Right hindlimb (tissue), 1 donor: ENCODE data around the gene HEATR3.

Source experiments
- DNase-seq: peaks from one replicate; pipeline ENCODE4 v3.0.0-alpha.2; 2018

HEATR3 gene

GRCh38 chr16:50058091-50058771 lies 7.5 kb upstream of the HEATR3 start:
- no peak for DNase-seq

- no peak for DNase-seq
Measured at GRCh38 chr16:50059111-50059510, 6.7 kb upstream of the HEATR3 start.

- no peak for DNase-seq
Measured at GRCh38 chr16:50059669-50060068, 6.1 kb upstream of the HEATR3 start.

GRCh38 chr16:50061326-50061725 lies 4.4 kb upstream of the HEATR3 start:
- no peak for DNase-seq

- DNase-seq, result no peak
Measured at GRCh38 chr16:50065241-50065623, 538 bp upstream of the HEATR3 start.

GRCh38 chr16:50066482-50067289 lies 916 bp downstream of the HEATR3 start:
- DNase-seq, result no peak

GRCh38 chr16:50067290-50067853 lies 1.6 kb downstream of the HEATR3 start:
- peak; percentile 47 for DNase-seq

- DNase-seq, result no peak
Measured at GRCh38 chr16:50068550-50068949, 2.8 kb downstream of the HEATR3 start.

GRCh38 chr16:50069060-50069459 lies 3.3 kb downstream of the HEATR3 start:
- no peak for DNase-seq

GRCh38 chr16:50071075-50071671 lies 5.4 kb downstream of the HEATR3 start:
- no peak for DNase-seq

GRCh38 chr16:50072730-50073129 lies 7.0 kb downstream of the HEATR3 start:
- no peak for DNase-seq

- no peak for DNase-seq
Measured at GRCh38 chr16:50079397-50080140, 13.8 kb downstream of the HEATR3 start.

GRCh38 chr16:50081428-50082018 lies 15.8 kb downstream of the HEATR3 start:
- no peak for DNase-seq

- no peak for DNase-seq
Measured at GRCh38 chr16:50083996-50084395, 18.2 kb downstream of the HEATR3 start.

- DNase-seq, result no peak
Measured at GRCh38 chr16:50086176-50086575, 20.4 kb downstream of the HEATR3 start.

- no peak for DNase-seq
Measured at GRCh38 chr16:50088302-50088701, 22.5 kb downstream of the HEATR3 start.

- no peak for DNase-seq
Measured at GRCh38 chr16:50092891-50093290, 27.1 kb downstream of the HEATR3 start.

- peak; percentile 55 for DNase-seq
Measured at GRCh38 chr16:50093607-50094539, 28.1 kb downstream of the HEATR3 start.

- DNase-seq, result no peak
Measured at GRCh38 chr16:50096791-50097190, 31.0 kb downstream of the HEATR3 start.

- no peak for DNase-seq
Measured at GRCh38 chr16:50099957-50100648, 34.3 kb downstream of the HEATR3 start.
